PC-3 (cell line): Measurements from ENCODE around the gene GMDS. TPM values are rescaled to one million over a fixed set of nuclear protein-coding genes. Genes with fewer than 3 reads are reported as not detected.
A peak's percentile ranks its signal among the peaks of the same experiment; 100 is the strongest.

Experiments used
- ATAC-seq: fragments of 200-7000 bp; cut with Tn5 transposase; 2 replicates; pipeline ENCODE4 v1.9.1; 2020; ENCODE audit warnings: mild to moderate bottlenecking, moderate library complexity
- BruUV-seq: library from RNA; stranded (reverse); fragments of 400-500 nt; replicated peaks from 2 replicates; lab custom pipeline; 2021; lab: Mats Ljungman, UMichigan
- CTCF ChIA-PET: fragments of 300-600 bp; sonication (Branson Sonifier 250); formaldehyde crosslinking; loops from one replicate; lab custom pipeline; 2022; ENCODE audit warnings: antibody characterized with exemption; lab: Charles Lee
- POLR2A ChIA-PET: fragments of 300-600 bp; sonication (Branson Sonifier 250); formaldehyde crosslinking; loops from one replicate; lab custom pipeline; 2022; ENCODE audit warnings: antibody characterized with exemption; ENCODE audit not compliant: unreplicated experiment; lab: Charles Lee
- DNase-seq: peaks from one replicate; pipeline ENCODE4 v3.0.0-alpha.2; 2015
- H2AFZ ChIP-seq: fragments of 300-600 bp; sonication (generic); 2 replicates; pipeline ENCODE4 v1.6.0; 2016; ENCODE audit warnings: antibody characterized with exemption, low read length
- H3F3A ChIP-seq: fragments of 300-600 bp; sonication (generic); one replicate; pipeline ENCODE4 v1.6.0; 2017; ENCODE audit warnings: antibody characterized with exemption, low read length, control low read depth, mild to moderate bottlenecking; ENCODE audit not compliant: unreplicated experiment
- H3K27ac ChIP-seq: fragments of 300-600 bp; sonication (generic); 2 replicates; pipeline ENCODE4 v1.5.1; 2016; ENCODE audit warnings: mild to moderate bottlenecking, low read length
- H3K27me3 ChIP-seq: fragments of 300-600 bp; sonication (generic); 2 replicates; pipeline ENCODE4 v1.6.1; 2016; ENCODE audit warnings: low read length, mixed read lengths
- H3K36me3 ChIP-seq: fragments of 300-600 bp; sonication (generic); 2 replicates; pipeline ENCODE4 v1.6.1; 2016; ENCODE audit warnings: low read depth, mixed run types, low read length, mixed read lengths
- H3K4me1 ChIP-seq: fragments of 300-600 bp; sonication (generic); 2 replicates; pipeline ENCODE4 v1.5.1; 2016; ENCODE audit warnings: low read length; ENCODE audit not compliant: insufficient read depth
- H3K4me2 ChIP-seq: fragments of 300-600 bp; sonication (generic); 2 replicates; pipeline ENCODE4 v1.6.0; 2016; ENCODE audit warnings: low read length
- H3K4me3 ChIP-seq: fragments of 300-600 bp; sonication (generic); 2 replicates; pipeline ENCODE4 v1.5.1; 2016; ENCODE audit warnings: mild to moderate bottlenecking, low read length, mixed read lengths
- H3K79me2 ChIP-seq: fragments of 300-600 bp; sonication (generic); 2 replicates; pipeline ENCODE4 v1.6.1; 2017; ENCODE audit warnings: low read length, mixed read lengths
- H3K9ac ChIP-seq: fragments of 300-600 bp; sonication (generic); 2 replicates; pipeline ENCODE4 v1.6.0; 2016; ENCODE audit warnings: mild to moderate bottlenecking, low read length
- H3K9me2 ChIP-seq: fragments of 300-600 bp; sonication (generic); replicated peaks from 2 replicates; pipeline ENCODE4 v1.6.1; 2016; ENCODE audit warnings: mixed run types, low read length, mixed read lengths
- H3K9me3 ChIP-seq: fragments of 300-600 bp; sonication (generic); 2 replicates; pipeline ENCODE4 v1.6.1; 2016; ENCODE audit warnings: low read length, mixed read lengths
- H4K20me1 ChIP-seq: fragments of 300-600 bp; sonication (generic); 2 replicates; pipeline ENCODE4 v1.6.1; 2016; ENCODE audit warnings: low read length, mixed read lengths
- EZH2 ChIP-seq: fragments of 300-600 bp; sonication (generic); IDR thresholded peaks from one replicate; pipeline ENCODE4 v1.6.1; 2017; ENCODE audit warnings: antibody characterized with exemption, mild to moderate bottlenecking, low read length; ENCODE audit not compliant: unreplicated experiment
- EZH2phosphoT487 ChIP-seq: fragments of 300-600 bp; sonication (generic); IDR thresholded peaks from 2 replicates; pipeline ENCODE4 v1.6.1; 2018; ENCODE audit warnings: mild to moderate bottlenecking, antibody characterized with exemption, low read length, borderline replicate concordance
- intact Hi-C: fragments of 100-400 bp; cut with micrococcal nuclease; formaldehyde crosslinking; loops from 2 replicates; pipeline ENCODE4 v1.9.0; 2023
- total RNA-seq: library from RNA; depleted of rRNA; stranded (reverse); fragments of >200 nt; gene quantifications from 2 replicates; pipeline ENCODE4 v1.2.3, GENCODE V29; 2014
- TF ChIP-seq, protein P1 (sequence below): fragments of 300-600 bp; sonication (generic); conservative IDR thresholded peaks from 2 replicates; pipeline ENCODE4 v1.5.1; 2017; ENCODE audit warnings: antibody characterized with exemption, low read depth, mild to moderate bottlenecking, low read length

The GMDS gene
- total RNA-seq, 1 experiment from 2014 or later, result 18.3 TPM

DNA sequence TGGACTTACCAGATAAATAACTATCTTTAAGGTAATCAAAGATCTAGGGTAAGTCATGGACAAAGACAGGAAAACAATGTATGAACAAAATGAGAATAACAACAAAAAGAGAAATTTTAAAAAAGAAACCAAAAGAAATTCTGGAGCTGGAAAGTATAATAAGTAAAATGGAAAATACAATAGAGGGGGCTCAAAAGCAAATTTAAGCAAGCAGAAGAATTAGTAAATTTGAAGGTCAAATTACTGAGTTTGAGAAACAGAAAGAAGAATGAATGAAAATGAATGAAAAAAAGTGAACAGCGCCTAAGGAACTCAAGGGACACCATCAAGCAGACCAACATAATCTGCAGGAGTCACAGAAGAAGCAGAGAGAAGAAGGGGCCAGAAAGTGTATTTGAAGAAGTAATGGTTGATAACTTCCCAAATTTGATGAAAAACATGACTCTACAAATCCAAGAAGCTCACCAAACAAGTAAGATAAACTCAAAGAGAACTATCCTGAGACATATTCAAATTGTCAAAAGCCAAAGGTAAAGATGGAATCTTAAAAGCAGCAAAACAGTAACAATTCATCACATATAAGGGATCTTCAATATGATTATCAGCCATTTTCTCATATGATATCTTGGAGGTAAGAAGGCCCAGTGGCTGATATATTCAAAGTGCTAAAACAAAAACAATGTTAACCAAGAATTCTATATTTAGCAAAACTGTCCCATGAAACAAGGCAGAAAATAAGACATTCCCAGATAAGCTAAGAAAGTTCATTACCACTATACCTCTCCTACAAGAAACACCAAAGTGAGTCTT, 417.2 kb downstream of the GMDS start:
- H3K79me2 ChIP-seq, result no peaks in the 10 kb centered on the region
- H3K4me2 ChIP-seq, result no peak overlapping the region
- ATAC-seq (no peak), DNase-seq (no peak)
- no peaks in the 10 kb centered on the region for H4K20me1 ChIP-seq
- H3K27ac ChIP-seq, result no peak overlapping the region
- peaks cover 12% of the 10 kb centered on the region; the same call in 1 of the 2 replicates for H3K36me3 ChIP-seq
- H3K4me1 ChIP-seq, result peaks cover 15% of the 10 kb centered on the region
- no peaks in the 10 kb centered on the region for H3K27me3 ChIP-seq
- no peak overlapping the region for H3K4me3 ChIP-seq
- no peak overlapping the region for H3K9ac ChIP-seq
- POLR2A ChIA-PET, result no interaction called here
- H2AFZ ChIP-seq, result no peak overlapping the region
- no peaks in the 10 kb centered on the region for H3F3A ChIP-seq
- H3K9me2 ChIP-seq, result no peaks in the 10 kb centered on the region
- TF ChIP-seq EZH2phosphoT487 (no peak), EZH2 (no peak)
- TF ChIP-seq, protein P1, sequence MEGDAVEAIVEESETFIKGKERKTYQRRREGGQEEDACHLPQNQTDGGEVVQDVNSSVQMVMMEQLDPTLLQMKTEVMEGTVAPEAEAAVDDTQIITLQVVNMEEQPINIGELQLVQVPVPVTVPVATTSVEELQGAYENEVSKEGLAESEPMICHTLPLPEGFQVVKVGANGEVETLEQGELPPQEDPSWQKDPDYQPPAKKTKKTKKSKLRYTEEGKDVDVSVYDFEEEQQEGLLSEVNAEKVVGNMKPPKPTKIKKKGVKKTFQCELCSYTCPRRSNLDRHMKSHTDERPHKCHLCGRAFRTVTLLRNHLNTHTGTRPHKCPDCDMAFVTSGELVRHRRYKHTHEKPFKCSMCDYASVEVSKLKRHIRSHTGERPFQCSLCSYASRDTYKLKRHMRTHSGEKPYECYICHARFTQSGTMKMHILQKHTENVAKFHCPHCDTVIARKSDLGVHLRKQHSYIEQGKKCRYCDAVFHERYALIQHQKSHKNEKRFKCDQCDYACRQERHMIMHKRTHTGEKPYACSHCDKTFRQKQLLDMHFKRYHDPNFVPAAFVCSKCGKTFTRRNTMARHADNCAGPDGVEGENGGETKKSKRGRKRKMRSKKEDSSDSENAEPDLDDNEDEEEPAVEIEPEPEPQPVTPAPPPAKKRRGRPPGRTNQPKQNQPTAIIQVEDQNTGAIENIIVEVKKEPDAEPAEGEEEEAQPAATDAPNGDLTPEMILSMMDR, result no peak
- no TSS peak for BruUV-seq
- CTCF ChIA-PET, result no interaction called here
- intact Hi-C loops, result no loop called here
- peaks cover 12% of the 10 kb centered on the region; the same call in 1 of the 2 replicates for H3K9me3 ChIP-seq

DNA sequence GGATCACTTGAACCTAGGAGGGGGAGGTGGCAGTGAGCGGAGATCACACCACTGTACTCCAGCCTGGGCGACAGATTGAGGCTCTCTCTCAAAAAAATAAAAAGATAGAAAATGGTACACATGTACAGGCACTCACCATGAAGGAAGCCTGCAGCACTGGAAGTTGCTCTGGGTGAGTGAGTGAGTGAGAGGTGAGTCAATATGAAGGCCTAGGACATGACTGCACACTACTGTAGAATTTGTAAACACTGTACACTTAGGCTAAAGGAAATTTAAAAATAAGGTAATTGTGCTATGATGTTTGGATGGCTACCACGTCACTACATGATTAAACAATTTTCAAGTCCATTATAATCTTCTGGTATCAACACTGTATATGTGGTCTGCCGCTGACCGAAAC, 419.5 kb downstream of the GMDS start:
- no TSS peak for BruUV-seq
- peak; percentile 88 for ATAC-seq
- H3K36me3 ChIP-seq, result peaks cover 12% of the 10 kb centered on the region; the same call in 1 of the 2 replicates
- H3K4me3 ChIP-seq, result no peak overlapping the region
- H3K9ac ChIP-seq, result no peak overlapping the region
- H2AFZ ChIP-seq, result no peak overlapping the region
- peak; percentile 40 for DNase-seq
- H4K20me1 ChIP-seq, result no peaks in the 10 kb centered on the region
- H3K9me2 ChIP-seq, result no peaks in the 10 kb centered on the region
- 0 out of 2 replicates have a peak, but pooled peaks cover 5% of the 10 kb centered on the region for H3K4me1 ChIP-seq
- H3F3A ChIP-seq, result no peaks in the 10 kb centered on the region
- H3K27ac ChIP-seq, result no peak overlapping the region
- TF ChIP-seq EZH2 (no peak), EZH2phosphoT487 (no peak)
- TF ChIP-seq, protein P1, result no peak
- intact Hi-C loops, result no loop called here
- CTCF ChIA-PET, result no interaction called here
- H3K4me2 ChIP-seq, result no peak overlapping the region
- H3K27me3 ChIP-seq, result no peaks in the 10 kb centered on the region
- H3K9me3 ChIP-seq, result peaks cover 12% of the 10 kb centered on the region; the same call in 1 of the 2 replicates
- no peaks in the 10 kb centered on the region for H3K79me2 ChIP-seq
- POLR2A ChIA-PET, result no interaction called here

DNA sequence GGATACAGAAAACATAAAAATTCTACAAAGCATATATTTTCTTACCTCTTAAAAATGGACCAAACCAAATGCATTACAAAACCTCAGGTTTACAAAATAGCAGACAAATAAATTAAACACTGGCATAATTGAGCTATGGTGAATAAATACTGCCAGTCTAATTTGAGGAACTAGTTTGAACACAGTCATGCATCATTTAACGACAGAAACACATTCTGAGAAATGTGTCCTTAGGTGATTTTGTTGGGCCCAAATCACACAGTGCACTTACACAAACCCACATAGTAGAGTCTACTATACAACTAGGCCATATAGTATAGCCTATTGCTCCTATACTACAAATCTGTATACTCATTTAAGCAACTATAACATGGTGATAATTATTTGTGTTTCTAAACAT, 420.1 kb downstream of the GMDS start:
- Histone ChIP-seq H3K4me3 (no peak overlapping the region), H4K20me1 (no peaks in the 10 kb centered on the region), H3K79me2 (no peaks in the 10 kb centered on the region), H2AFZ (no peak overlapping the region), H3K9ac (no peak overlapping the region), H3K27me3 (no peaks in the 10 kb centered on the region), H3K4me1 (0 out of 2 replicates have a peak, but pooled peaks cover 5% of the 10 kb centered on the region), H3K9me3 (peaks cover 12% of the 10 kb centered on the region; the same call in 1 of the 2 replicates), H3K36me3 (peaks cover 12% of the 10 kb centered on the region; the same call in 1 of the 2 replicates), H3K4me2 (no peak overlapping the region), H3K9me2 (no peaks in the 10 kb centered on the region), H3K27ac (no peak overlapping the region), H3F3A (no peaks in the 10 kb centered on the region)
- POLR2A ChIA-PET, result no interaction called here
- intact Hi-C loops, result no loop called here
- DNase-seq (no peak), ATAC-seq (no peak)
- no TSS peak for BruUV-seq
- CTCF ChIA-PET, result no interaction called here
- TF ChIP-seq, protein P1, result no peak
- no peak for TF ChIP-seq EZH2
- no peak for TF ChIP-seq EZH2phosphoT487
